MM.1S (cell line): ENCODE measurements around the gene CAVIN3.

ENCODE experiments used
- DNase-seq: peaks from one replicate; pipeline ENCODE4 v3.0.0-alpha.2; 2015
- H2AFZ ChIP-seq: fragments of 300-600 bp; sonication (generic); 2 replicates; pipeline ENCODE4 v1.6.0; 2016; ENCODE audit warnings: antibody characterized with exemption, low read length
- H3F3A ChIP-seq: fragments of 300-600 bp; sonication (generic); 2 replicates; pipeline ENCODE4 v1.6.1; 2016; ENCODE audit warnings: mild to moderate bottlenecking, antibody characterized with exemption, low read length, moderate library complexity, mixed read lengths; ENCODE audit not compliant: insufficient read depth
- H3K27ac ChIP-seq: fragments of 300-600 bp; sonication (generic); 2 replicates; pipeline ENCODE4 v1.5.1; 2016; ENCODE audit warnings: mild to moderate bottlenecking, low read length
- H3K27me3 ChIP-seq: fragments of 300-600 bp; sonication (generic); replicated peaks from 2 replicates; pipeline ENCODE4 v1.6.0; 2016; ENCODE audit warnings: low read length; ENCODE audit not compliant: insufficient read depth
- H3K36me3 ChIP-seq: fragments of 300-600 bp; sonication (generic); replicated peaks from 2 replicates; pipeline ENCODE4 v1.6.1; 2016; ENCODE audit warnings: mild to moderate bottlenecking, low read length, mixed read lengths; ENCODE audit not compliant: insufficient read depth
- H3K4me1 ChIP-seq: fragments of 300-600 bp; sonication (generic); 2 replicates; pipeline ENCODE4 v1.6.1; 2016; ENCODE audit warnings: low read length, mixed read lengths
- H3K4me2 ChIP-seq: fragments of 300-600 bp; sonication (generic); 2 replicates; pipeline ENCODE4 v1.6.0; 2016; ENCODE audit warnings: low read depth, low read length
- H3K4me3 ChIP-seq: fragments of 300-600 bp; sonication (generic); 2 replicates; pipeline ENCODE4 v1.5.1; 2016; ENCODE audit warnings: low read length, mixed read lengths
- H3K79me2 ChIP-seq: fragments of 300-600 bp; sonication (generic); 2 replicates; pipeline ENCODE4 v1.6.1; 2016; ENCODE audit warnings: mixed run types, low read length, mixed read lengths
- H3K9ac ChIP-seq: fragments of 300-600 bp; sonication (generic); 2 replicates; pipeline ENCODE4 v1.6.1; 2016; ENCODE audit warnings: low read length, mixed read lengths
- H3K9me2 ChIP-seq: fragments of 300-600 bp; sonication (generic); replicated peaks from 2 replicates; pipeline ENCODE4 v1.6.1; 2016; ENCODE audit warnings: mild to moderate bottlenecking, low read length, mixed read lengths; ENCODE audit not compliant: insufficient read depth
- H3K9me3 ChIP-seq: fragments of 300-600 bp; sonication (generic); replicated peaks from 2 replicates; pipeline ENCODE4 v1.6.1; 2016; ENCODE audit warnings: mild to moderate bottlenecking, low read length, mixed read lengths; ENCODE audit not compliant: insufficient read depth
- H4K20me1 ChIP-seq: fragments of 300-600 bp; sonication (generic); 2 replicates; pipeline ENCODE4 v1.6.1; 2016; ENCODE audit warnings: mild to moderate bottlenecking, low read length, moderate library complexity, mixed read lengths; ENCODE audit not compliant: insufficient read depth
- CTCF ChIP-seq: fragments of 300-600 bp; sonication (generic); IDR thresholded peaks from 2 replicates; pipeline ENCODE4 v1.5.1; 2016; ENCODE audit warnings: antibody characterized with exemption, low read length, mixed read lengths
- EZH2 ChIP-seq: fragments of 300-600 bp; sonication (generic); optimal IDR thresholded peaks from 2 replicates; pipeline ENCODE3; 2017; ENCODE audit warnings: low read depth, mild to moderate bottlenecking, antibody characterized with exemption, low read length, mixed read lengths
- EZH2phosphoT487 ChIP-seq: fragments of 300-600 bp; sonication (generic); IDR thresholded peaks from 2 replicates; pipeline ENCODE4 v1.6.1; 2018; ENCODE audit warnings: antibody characterized with exemption, low read length

The CAVIN3 gene

DNA sequence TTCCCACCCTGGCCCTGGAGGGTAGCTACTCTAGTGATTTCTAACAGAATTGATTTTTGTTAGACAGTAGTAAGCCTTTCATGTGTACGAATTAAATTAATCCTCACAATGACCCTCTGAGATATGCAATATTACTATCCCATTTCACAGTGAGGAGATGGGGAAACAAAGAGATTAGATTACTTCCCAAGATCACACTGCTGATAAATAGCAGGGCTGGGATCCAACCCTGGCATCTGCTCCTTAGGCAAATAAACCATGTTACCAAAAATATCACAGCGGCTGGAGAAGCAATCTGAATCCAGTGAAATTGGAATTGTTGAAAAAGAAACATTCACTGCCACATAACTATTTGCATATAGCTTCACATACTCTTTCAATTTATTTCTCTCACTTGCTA is 12.8 kb upstream of the CAVIN3 start:
- Histone ChIP-seq H3F3A (no peaks in the 10 kb centered on the region), H3K4me1 (no peaks in the 10 kb centered on the region), H3K4me2 (no peak overlapping the region), H3K79me2 (no peaks in the 10 kb centered on the region), H3K36me3 (no peaks in the 10 kb centered on the region), H3K9ac (no peak overlapping the region), H3K27ac (no peak overlapping the region), H3K9me2 (no peaks in the 10 kb centered on the region), H2AFZ (no peak overlapping the region), H3K4me3 (no peak overlapping the region), H3K9me3 (no peaks in the 10 kb centered on the region), H3K27me3 (no peaks in the 10 kb centered on the region), H4K20me1 (no peaks in the 10 kb centered on the region)
- no peak for DNase-seq
- TF ChIP-seq EZH2phosphoT487 (no peak), EZH2 (no peak), CTCF (no peak)

- TF ChIP-seq EZH2phosphoT487 = no peak
Observed at GRCh38 chr11:6332066-6332465, 11.8 kb upstream of the CAVIN3 start.

GRCh38 chr11:6328321-6328720 is 8.0 kb upstream of the CAVIN3 start:
- no peak for DNase-seq
- no peak overlapping the region for H3K4me2 ChIP-seq
- no peaks in the 10 kb centered on the region for H3F3A ChIP-seq

More at GRCh38 chr11:6332066-6332465, 11.8 kb upstream of the CAVIN3 start:
- Histone ChIP-seq H3K4me2 (no peak overlapping the region), H3K4me1 (no peaks in the 10 kb centered on the region), H2AFZ (no peak overlapping the region), H3F3A (no peaks in the 10 kb centered on the region), H3K27me3 (no peaks in the 10 kb centered on the region), H3K9me2 (no peaks in the 10 kb centered on the region), H4K20me1 (no peaks in the 10 kb centered on the region), H3K4me3 (no peak overlapping the region), H3K27ac (no peak overlapping the region), H3K36me3 (no peaks in the 10 kb centered on the region), H3K9me3 (no peaks in the 10 kb centered on the region), H3K9ac (no peak overlapping the region), H3K79me2 (no peaks in the 10 kb centered on the region)
- DNase-seq = no peak

More at GRCh38 chr11:6328321-6328720, 8.0 kb upstream of the CAVIN3 start:
- no peak overlapping the region for H3K27ac ChIP-seq
- H3K9me3 ChIP-seq = no peaks in the 10 kb centered on the region
- H3K27me3 ChIP-seq = no peaks in the 10 kb centered on the region
- no peak overlapping the region for H3K4me3 ChIP-seq
- H2AFZ ChIP-seq = no peak overlapping the region
- no peaks in the 10 kb centered on the region for H3K79me2 ChIP-seq
- H3K4me1 ChIP-seq = no peaks in the 10 kb centered on the region
- H3K9me2 ChIP-seq = no peaks in the 10 kb centered on the region
- H3K9ac ChIP-seq = no peak overlapping the region
- no peaks in the 10 kb centered on the region for H3K36me3 ChIP-seq
- no peaks in the 10 kb centered on the region for H4K20me1 ChIP-seq
- no peak for TF ChIP-seq EZH2phosphoT487
- TF ChIP-seq CTCF = no peak
- no peak for TF ChIP-seq EZH2
